Measurements from ENCODE around the gene CDHR1. TPM values are rescaled to one million over a fixed set of nuclear protein-coding genes. Genes with fewer than 3 reads are reported as not detected.
A peak's percentile ranks its signal among the peaks of the same experiment; 100 is the strongest.
"Not testable (repeated sequence)": the region's sequence is repeated elsewhere in the genome, so short reads cannot be mapped to it uniquely, and the experiment has no call there.

Gene CDHR1
- total RNA-seq, 1 donor from 2014 or later, result 19.8 TPM

- Mint-ChIP-seq H3K27me3 (ENCODE audit: low read depth) (peaks cover 15% of the 10 kb centered on the region), H3K36me3 (ENCODE audit: low read depth) (peaks cover 5% of the 10 kb centered on the region), H3K4me3 (no peak overlapping the region), H3K4me1 (no peaks in the 10 kb centered on the region), H3K9me3 (no peaks in the 10 kb centered on the region), H3K27ac (ENCODE audit: unreplicated experiment) (no peak overlapping the region)
- no peak for DNase-seq (ENCODE audit: low read depth, low spot score)
- TF ChIP-seq, protein P1, sequence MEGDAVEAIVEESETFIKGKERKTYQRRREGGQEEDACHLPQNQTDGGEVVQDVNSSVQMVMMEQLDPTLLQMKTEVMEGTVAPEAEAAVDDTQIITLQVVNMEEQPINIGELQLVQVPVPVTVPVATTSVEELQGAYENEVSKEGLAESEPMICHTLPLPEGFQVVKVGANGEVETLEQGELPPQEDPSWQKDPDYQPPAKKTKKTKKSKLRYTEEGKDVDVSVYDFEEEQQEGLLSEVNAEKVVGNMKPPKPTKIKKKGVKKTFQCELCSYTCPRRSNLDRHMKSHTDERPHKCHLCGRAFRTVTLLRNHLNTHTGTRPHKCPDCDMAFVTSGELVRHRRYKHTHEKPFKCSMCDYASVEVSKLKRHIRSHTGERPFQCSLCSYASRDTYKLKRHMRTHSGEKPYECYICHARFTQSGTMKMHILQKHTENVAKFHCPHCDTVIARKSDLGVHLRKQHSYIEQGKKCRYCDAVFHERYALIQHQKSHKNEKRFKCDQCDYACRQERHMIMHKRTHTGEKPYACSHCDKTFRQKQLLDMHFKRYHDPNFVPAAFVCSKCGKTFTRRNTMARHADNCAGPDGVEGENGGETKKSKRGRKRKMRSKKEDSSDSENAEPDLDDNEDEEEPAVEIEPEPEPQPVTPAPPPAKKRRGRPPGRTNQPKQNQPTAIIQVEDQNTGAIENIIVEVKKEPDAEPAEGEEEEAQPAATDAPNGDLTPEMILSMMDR (conservative IDR thresholded peaks at IDR 0.05), result no peak
Observed at GRCh38 chr10:84159076-84159685, 35.2 kb upstream of the CDHR1 start.

GRCh38 chr10:84160663-84161362 lies 33.5 kb upstream of the CDHR1 start:
- no peak for DNase-seq (ENCODE audit: low read depth, low spot score)
- Mint-ChIP-seq H3K27ac (ENCODE audit: unreplicated experiment) (no peak overlapping the region), H3K4me1 (no peaks in the 10 kb centered on the region), H3K4me3 (no peak overlapping the region), H3K36me3 (ENCODE audit: low read depth) (no peaks in the 10 kb centered on the region), H3K9me3 (no peaks in the 10 kb centered on the region), H3K27me3 (ENCODE audit: low read depth) (peaks cover 15% of the 10 kb centered on the region)
- TF ChIP-seq, protein P1 (conservative IDR thresholded peaks at IDR 0.05), result no peak

DNA sequence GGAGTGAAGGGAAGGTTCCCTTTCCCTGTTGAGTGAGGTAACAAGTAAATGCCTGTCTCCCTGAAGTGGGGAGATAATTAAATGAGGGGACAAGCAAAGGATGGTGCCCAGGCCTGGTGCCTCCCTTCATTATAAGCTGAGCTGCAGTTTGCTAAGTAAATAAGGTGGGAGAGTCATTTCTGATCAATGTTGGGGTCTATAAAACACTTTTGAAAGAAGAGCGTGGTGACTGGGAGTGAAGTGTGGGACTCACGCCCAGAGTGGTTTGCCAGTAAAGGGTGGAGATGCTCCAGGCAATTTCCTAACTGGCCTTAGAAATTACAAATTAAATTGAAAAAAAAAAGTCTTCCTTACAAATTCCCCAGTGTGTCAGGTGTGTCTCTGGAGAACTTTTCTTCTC lies 30.3 kb upstream of the CDHR1 start:
- H3K27me3 Mint-ChIP-seq (ENCODE audit: low read depth), result peaks cover 15% of the 10 kb centered on the region
- no peaks in the 10 kb centered on the region for H3K4me1 Mint-ChIP-seq

DNA sequence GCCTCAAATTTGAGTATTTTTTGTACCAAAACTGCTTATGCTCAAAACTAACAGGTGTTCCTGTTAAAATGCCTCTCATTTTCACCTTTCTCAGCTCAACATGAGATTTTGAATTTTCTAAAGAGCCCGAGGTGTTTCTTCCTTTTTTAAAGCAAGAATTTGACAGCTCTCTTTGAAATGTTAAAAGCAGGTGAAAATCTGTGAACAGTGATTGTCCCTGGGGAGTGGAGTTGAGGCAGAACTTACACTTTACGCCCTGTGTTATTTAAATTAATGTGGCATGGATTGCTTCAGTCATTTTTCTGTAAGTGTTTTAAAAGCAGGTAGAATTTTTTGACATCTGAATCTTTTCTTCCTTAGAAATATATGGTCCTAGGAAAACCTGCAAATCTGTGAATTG lies 29.9 kb upstream of the CDHR1 start:
- Mint-ChIP-seq H3K4me3 (no peak overlapping the region), H3K4me1 (no peaks in the 10 kb centered on the region), H3K27ac (ENCODE audit: unreplicated experiment) (no peak overlapping the region), H3K27me3 (ENCODE audit: low read depth) (peaks cover 10% of the 10 kb centered on the region), H3K9me3 (no peaks in the 10 kb centered on the region), H3K36me3 (ENCODE audit: low read depth) (no peaks in the 10 kb centered on the region)
- no peak for DNase-seq (ENCODE audit: low read depth, low spot score)
- TF ChIP-seq, protein P1 (conservative IDR thresholded peaks at IDR 0.05), result no peak

More for the DNA sequence above, 30.3 kb upstream of the CDHR1 start:
- H3K36me3 Mint-ChIP-seq (ENCODE audit: low read depth), result no peaks in the 10 kb centered on the region
- no peak for DNase-seq (ENCODE audit: low read depth, low spot score)
- TF ChIP-seq, protein P1 (conservative IDR thresholded peaks at IDR 0.05), result no peak
- no peak overlapping the region for H3K27ac Mint-ChIP-seq (ENCODE audit: unreplicated experiment)
- no peaks in the 10 kb centered on the region for H3K9me3 Mint-ChIP-seq
- no peak overlapping the region for H3K4me3 Mint-ChIP-seq

DNA sequence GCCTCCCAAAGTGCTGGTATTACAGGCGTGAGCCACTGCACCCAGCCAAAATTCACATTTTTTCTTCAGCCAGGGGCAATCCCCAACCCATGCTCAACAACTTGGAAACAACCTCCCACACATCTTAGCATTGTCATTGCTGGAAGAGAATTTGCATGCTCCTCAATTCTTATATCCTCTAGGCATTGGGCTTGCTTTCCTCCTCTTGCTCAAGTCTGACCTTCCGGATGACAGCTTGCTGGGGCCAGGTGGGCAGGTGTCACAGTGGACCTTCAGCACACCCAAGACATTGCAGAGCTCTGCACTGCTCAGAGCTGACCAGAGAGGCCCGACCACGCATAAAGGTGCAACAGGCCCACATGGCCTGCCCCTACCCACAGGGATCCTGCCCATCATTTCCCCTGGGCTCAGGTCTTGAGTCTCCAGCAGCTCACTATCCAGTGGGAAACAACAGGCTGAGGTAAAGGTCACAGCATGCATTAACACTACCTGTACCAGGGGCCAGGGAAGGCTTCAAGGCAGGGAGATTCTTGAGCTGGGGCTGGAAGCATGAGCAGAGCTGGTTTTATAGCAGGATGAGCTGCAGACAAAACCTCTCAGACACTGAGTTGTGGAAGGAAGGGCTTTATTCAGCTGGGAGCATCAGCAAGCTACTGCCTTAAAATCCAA lies 27.6 kb upstream of the CDHR1 start:
- H3K9me3 Mint-ChIP-seq, result no peaks in the 10 kb centered on the region
- H3K4me1 Mint-ChIP-seq, result peaks cover 7% of the 10 kb centered on the region
- H3K27ac Mint-ChIP-seq (ENCODE audit: unreplicated experiment), result peak overlapping the region; percentile 71
- no peaks in the 10 kb centered on the region for H3K36me3 Mint-ChIP-seq (ENCODE audit: low read depth)
- TF ChIP-seq, protein P1 (conservative IDR thresholded peaks at IDR 0.05), result no peak
- H3K27me3 Mint-ChIP-seq (ENCODE audit: low read depth), result peaks cover 2% of the 10 kb centered on the region
- DNase-seq (ENCODE audit: low read depth, low spot score), result no peak
- H3K4me3 Mint-ChIP-seq, result no peak overlapping the region

- not testable (repeated sequence) for H3K36me3 Mint-ChIP-seq (ENCODE audit: low read depth); H3K4me3 Mint-ChIP-seq; H3K9me3 Mint-ChIP-seq; DNase-seq (ENCODE audit: low read depth, low spot score); H3K4me1 Mint-ChIP-seq; H3K27me3 Mint-ChIP-seq (ENCODE audit: low read depth)
- H3K27ac Mint-ChIP-seq (ENCODE audit: unreplicated experiment), result peak overlapping the region; percentile 43
Observed at GRCh38 chr10:84167289-84167653, 27.1 kb upstream of the CDHR1 start.

DNA sequence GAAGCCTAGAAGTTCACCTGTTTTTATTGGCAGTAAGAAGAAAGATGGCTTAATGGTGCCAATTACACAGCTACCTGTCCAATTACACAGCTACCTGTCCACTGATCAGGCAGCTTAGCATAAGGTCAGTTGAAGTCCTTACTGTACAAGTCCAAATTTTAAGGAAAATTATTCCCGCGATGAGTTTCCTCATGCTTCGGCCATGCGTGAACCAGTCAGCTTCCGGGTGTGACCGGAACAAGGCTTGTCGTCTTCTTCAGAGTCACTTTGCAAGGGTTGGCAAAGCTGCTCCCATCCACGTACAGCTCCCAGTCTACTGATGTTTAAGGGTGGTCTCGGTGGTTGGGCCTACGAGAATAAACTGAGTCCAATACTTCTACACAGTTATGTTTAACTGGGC lies 26.0 kb upstream of the CDHR1 start:
- not testable (repeated sequence) for H3K36me3 Mint-ChIP-seq (ENCODE audit: low read depth); DNase-seq (ENCODE audit: low read depth, low spot score); H3K4me3 Mint-ChIP-seq; H3K4me1 Mint-ChIP-seq; H3K9me3 Mint-ChIP-seq; H3K27me3 Mint-ChIP-seq (ENCODE audit: low read depth); H3K27ac Mint-ChIP-seq (ENCODE audit: unreplicated experiment)

DNA sequence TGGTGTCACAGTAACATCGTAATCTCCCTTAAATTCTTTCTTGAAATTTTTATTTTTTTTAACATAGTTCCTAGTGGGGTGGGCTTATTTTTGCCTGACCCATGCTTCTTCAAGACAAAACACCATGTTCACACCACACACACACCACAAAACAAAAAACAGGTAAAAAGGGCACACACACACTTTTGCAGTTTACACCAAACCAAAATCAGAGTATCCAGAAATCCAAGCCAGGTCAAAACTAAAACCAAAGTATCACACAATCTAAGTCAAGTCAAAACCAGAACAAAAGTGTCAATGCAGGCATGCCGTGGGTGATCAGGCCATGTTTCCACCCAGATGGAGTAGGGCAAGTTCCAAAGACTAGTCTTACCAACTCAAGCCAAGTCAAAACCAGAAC lies 23.1 kb upstream of the CDHR1 start:
- DNase-seq (ENCODE audit: low read depth, low spot score); H3K27ac Mint-ChIP-seq (ENCODE audit: unreplicated experiment); H3K9me3 Mint-ChIP-seq; H3K36me3 Mint-ChIP-seq (ENCODE audit: low read depth); H3K4me1 Mint-ChIP-seq; H3K27me3 Mint-ChIP-seq (ENCODE audit: low read depth); H3K4me3 Mint-ChIP-seq: not testable (repeated sequence)
